Uterus (tissue), 4 donors: ENCODE results near the gene LY6G6F. TPM values are rescaled to one million over a fixed set of nuclear protein-coding genes. Genes with fewer than 3 reads are reported as not detected.
A peak's percentile ranks its signal among the peaks of the same experiment; 100 is the strongest.

ENCODE experiments used
- DNase-seq, 2 donors: peaks; one replicate each; pipeline ENCODE4 v3.0.0-alpha.2; 2019 to 2020
- H3K27ac ChIP-seq, 2 donors: fragments of 200-600 bp; sonication (generic); 1 replicate in 1 of 2; 2 replicates in 1 of 2; pipeline ENCODE4 v1.5.1; 2016 to 2018
- H3K27me3 ChIP-seq, 2 donors: fragments of 200-600 bp; sonication (generic); one replicate each; pipeline ENCODE4 v1.5.1; 2018 to 2019; ENCODE audit warnings: control low read depth in 1 of 2
- H3K36me3 ChIP-seq, 2 donors: fragments of 200-600 bp; sonication (generic); one replicate each; pipeline ENCODE4 v1.5.1; 2019; ENCODE audit warnings: control low read depth in 1 of 2
- H3K4me1 ChIP-seq, 2 donors: fragments of 200-600 bp; sonication (generic); one replicate each; pipeline ENCODE4 v1.5.1; 2018 to 2019; ENCODE audit warnings: control low read depth in 1 of 2
- H3K4me3 ChIP-seq, 2 donors: fragments of 200-600 bp; sonication (generic); 1 replicate in 1 of 2; 2 replicates in 1 of 2; pipeline ENCODE4 v1.5.1; 2018 to 2019; ENCODE audit warnings: mild to moderate bottlenecking in 1 of 2
- H3K9me3 ChIP-seq, 2 donors: fragments of 200-600 bp; sonication (generic); one replicate each; pipeline ENCODE4 v1.5.1; 2019; ENCODE audit warnings: control low read depth in 1 of 2
- POLR2A ChIP-seq, 2 donors: fragments of 450-650 bp; IDR thresholded peaks; one replicate each; pipeline ENCODE4 v1.6.1; 2016; ENCODE audit warnings: antibody characterized with exemption in 2 of 2, mild to moderate bottlenecking in 1 of 2, moderate library complexity in 1 of 2
- intact Hi-C: fragments of 100-400 bp; cut with DNase I; formaldehyde crosslinking; loops from one replicate; pipeline ENCODE4 v1.15.1; 2023; ENCODE audit warnings: low total_unique reads
- total RNA-seq, 4 donors: library from RNA; depleted of rRNA in 3 of 4; stranded (reverse); fragments of >200 nt in 3 of 4; gene quantifications; one replicate each; pipeline versions ENCODE4 v1.1.0 to v1.2.4, GENCODE V29; 2014 to 2023
- TF ChIP-seq, protein P1 (sequence below), 4 experiments: fragments of 200-600 bp in 2 of 4; fragments of 450-650 bp in 2 of 4; sonication (generic) in 2 of 4; IDR thresholded peaks; one replicate each; pipeline ENCODE4 v1.5.1; 2016 to 2019; ENCODE audit warnings: antibody characterized with exemption in 4 of 4, mild to moderate bottlenecking in 2 of 4, moderate library complexity in 1 of 4
- donor health status: DM: yes; HTN: yes; CAD: no.

Gene LY6G6F
- total RNA-seq, 4 donors from 2014 or later, result not detected

DNA sequence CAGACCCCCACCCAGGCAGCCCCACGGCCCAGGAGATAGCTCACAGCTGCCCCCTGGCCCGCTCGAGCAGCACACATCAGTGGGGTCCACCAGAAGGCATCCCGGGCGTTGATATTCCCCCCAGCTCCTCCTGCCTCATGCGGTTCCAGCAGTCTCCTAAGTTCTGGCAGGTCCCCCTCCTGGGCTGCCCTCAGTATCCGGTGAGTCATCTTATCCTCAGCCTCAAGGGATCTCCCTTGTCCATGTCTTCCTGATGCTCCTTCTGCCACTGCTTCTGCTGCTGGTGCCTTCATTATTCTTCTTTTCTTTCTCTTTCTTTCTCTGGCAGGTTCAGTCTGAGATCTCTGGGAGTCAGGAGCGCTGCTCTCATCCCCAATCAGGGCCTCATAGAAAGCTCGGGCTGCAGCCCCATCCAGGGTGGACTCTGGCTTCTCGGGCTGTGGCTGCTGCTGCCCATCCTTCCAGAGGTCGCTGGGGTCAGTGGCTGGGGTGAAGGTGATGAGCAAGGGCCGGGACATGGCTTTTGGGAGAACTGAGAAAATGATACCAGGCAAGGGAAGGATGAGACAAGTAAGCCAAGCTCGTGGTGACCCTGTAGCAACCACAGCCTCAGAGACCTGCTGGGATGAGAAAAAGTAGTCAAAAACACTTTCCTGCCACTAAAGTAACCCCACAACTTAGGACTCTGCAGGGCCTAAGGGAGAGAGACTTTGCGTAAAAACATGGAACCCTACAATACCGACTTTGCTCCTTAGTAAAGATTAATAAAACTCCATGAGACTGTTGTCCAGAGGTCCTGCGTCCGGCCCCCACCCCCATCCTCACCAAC lies 42.5 kb upstream of the LY6G6F start:
- H3K4me1 ChIP-seq, result peaks cover 8 to 19% of the 10 kb centered on the region in 2 donors
- DNase-seq, result peak; percentile 58 to 64
- H3K4me3 ChIP-seq, result peak overlapping the region; percentile 91 to 93
- H3K36me3 ChIP-seq, result no peaks in the 10 kb centered on the region
- peak overlapping the region; percentile 91 to 97 for H3K27ac ChIP-seq
- intact Hi-C loops, result no loop called here
- no peaks in the 10 kb centered on the region for H3K27me3 ChIP-seq
- no peak for TF ChIP-seq POLR2A (IDR thresholded peaks at IDR 0.05)
- TF ChIP-seq, protein P1, sequence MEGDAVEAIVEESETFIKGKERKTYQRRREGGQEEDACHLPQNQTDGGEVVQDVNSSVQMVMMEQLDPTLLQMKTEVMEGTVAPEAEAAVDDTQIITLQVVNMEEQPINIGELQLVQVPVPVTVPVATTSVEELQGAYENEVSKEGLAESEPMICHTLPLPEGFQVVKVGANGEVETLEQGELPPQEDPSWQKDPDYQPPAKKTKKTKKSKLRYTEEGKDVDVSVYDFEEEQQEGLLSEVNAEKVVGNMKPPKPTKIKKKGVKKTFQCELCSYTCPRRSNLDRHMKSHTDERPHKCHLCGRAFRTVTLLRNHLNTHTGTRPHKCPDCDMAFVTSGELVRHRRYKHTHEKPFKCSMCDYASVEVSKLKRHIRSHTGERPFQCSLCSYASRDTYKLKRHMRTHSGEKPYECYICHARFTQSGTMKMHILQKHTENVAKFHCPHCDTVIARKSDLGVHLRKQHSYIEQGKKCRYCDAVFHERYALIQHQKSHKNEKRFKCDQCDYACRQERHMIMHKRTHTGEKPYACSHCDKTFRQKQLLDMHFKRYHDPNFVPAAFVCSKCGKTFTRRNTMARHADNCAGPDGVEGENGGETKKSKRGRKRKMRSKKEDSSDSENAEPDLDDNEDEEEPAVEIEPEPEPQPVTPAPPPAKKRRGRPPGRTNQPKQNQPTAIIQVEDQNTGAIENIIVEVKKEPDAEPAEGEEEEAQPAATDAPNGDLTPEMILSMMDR (IDR thresholded peaks at IDR 0.05), result no peak
- H3K9me3 ChIP-seq, result no peaks in the 10 kb centered on the region

DNA sequence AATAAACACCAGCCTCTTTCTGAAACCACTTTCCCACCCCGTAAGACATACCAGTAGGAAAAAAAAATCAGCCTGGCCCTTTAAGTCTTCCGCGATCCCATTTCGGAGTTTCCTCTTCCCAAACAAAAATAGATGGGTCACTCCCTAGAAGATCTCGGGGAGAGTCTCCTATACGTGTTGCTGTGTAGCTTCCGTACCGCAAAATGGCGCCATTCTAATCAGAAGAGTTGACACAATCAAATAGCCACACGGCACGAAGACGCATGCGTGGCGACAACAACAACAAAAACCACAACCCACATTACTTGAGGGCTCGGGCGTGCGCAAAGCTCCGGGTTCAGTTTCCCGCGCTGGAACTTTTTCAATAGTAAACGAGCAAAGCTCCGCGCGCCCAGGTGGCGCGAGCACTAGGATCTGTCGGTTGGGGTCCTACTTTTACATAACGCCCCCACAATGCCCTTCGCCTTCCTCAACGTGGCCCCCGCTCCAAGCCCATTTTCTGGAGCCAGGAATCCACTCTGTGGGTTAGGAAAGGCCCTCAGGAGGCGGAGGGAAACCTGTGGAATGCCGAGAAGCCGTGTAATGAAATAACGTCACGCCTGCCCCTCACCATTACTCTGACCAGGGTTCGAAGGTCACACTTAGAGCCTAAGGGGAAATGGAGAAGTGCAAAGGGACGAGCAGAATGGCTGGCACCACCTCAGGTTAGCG lies 41.7 kb upstream of the LY6G6F start, which contains the start of gene GPANK1:
Gene GPANK1 (minus strand): TSS at position 208 of the 711 bp plus-strand sequence. CDS start 519 bp downstream, outside the sequence.
- no peaks in the 10 kb centered on the region for H3K36me3 ChIP-seq

DNA sequence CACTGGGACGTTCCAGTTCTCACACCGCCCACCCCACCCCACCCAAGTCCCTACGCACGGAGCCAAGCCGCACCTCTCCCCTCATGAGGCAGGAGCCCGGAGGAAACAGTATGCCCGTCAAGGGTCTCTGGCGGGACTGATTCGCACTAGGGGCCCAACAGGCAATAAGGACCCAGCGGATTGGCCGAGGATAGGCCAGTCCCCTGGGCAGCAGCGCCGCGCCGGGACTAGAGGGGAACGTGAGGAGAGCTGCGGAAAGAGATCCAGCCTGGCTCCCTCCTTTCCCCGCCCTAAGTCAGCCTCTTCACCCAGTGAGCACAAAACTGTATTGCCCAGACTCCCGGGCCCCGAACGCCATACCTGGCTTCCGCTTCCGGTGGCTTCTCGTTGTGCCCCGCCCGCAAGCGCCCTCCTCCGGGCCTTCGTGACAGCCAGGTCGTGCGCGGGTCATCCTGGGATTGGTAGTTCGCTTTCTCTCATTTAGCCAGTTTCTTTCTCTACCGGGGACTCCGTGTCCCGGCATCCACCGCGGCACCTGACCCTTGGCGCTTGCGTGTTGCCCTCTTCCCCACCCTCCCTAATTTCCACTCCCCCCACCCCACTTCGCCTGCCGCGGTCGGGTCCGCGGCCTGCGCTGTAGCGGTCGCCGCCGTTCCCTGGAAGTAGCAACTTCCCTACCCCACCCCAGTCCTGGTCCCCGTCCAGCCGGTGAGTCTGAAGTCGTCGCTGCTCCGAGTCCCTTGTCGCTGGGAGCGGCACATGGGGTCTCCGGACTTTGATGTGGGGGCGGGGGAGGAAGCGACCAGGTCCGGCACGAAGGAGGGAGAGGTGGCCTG lies 40.9 kb upstream of the LY6G6F start, which contains the start of gene CSNK2B:
Gene CSNK2B (plus strand): TSS at position 580 of the 836 bp plus-strand sequence. CDS start 752 bp downstream, outside the sequence.
- peak; percentile 98 for DNase-seq
- intact Hi-C loops, result no loop called here
- Histone ChIP-seq H3K27me3 (no peaks in the 10 kb centered on the region), H3K27ac (peak within 1 kb of the TSS; percentile 91 to 97), H3K36me3 (no peaks in the 10 kb centered on the region), H3K4me3 (peak within 1 kb of the TSS; percentile 91 to 93), H3K4me1 (peaks cover 8 to 16% of the 10 kb centered on the region in 2 donors), H3K9me3 (no peaks in the 10 kb centered on the region)
- TF ChIP-seq, protein P1 (IDR thresholded peaks at IDR 0.05), result peak in 3 of 4 experiments; percentile 20 to 28 (median 21)
- peak; percentile 79 to 80 for TF ChIP-seq POLR2A (IDR thresholded peaks at IDR 0.05)

More for the DNA sequence above, 41.7 kb upstream of the LY6G6F start, which contains the start of gene GPANK1:
- DNase-seq, result peak; percentile 88 to 93
- peak within 1 kb of the TSS; percentile 91 to 97 for H3K27ac ChIP-seq
- H3K27me3 ChIP-seq, result no peaks in the 10 kb centered on the region
- peaks cover 8 to 16% of the 10 kb centered on the region in 2 donors for H3K4me1 ChIP-seq
- intact Hi-C loops, result no loop called here
- TF ChIP-seq POLR2A (IDR thresholded peaks at IDR 0.05), result peak; percentile 35 to 80
- TF ChIP-seq, protein P1 (IDR thresholded peaks at IDR 0.05), result no peak
- no peaks in the 10 kb centered on the region for H3K9me3 ChIP-seq
- H3K4me3 ChIP-seq, result peak within 1 kb of the TSS; percentile 91 to 93

DNA sequence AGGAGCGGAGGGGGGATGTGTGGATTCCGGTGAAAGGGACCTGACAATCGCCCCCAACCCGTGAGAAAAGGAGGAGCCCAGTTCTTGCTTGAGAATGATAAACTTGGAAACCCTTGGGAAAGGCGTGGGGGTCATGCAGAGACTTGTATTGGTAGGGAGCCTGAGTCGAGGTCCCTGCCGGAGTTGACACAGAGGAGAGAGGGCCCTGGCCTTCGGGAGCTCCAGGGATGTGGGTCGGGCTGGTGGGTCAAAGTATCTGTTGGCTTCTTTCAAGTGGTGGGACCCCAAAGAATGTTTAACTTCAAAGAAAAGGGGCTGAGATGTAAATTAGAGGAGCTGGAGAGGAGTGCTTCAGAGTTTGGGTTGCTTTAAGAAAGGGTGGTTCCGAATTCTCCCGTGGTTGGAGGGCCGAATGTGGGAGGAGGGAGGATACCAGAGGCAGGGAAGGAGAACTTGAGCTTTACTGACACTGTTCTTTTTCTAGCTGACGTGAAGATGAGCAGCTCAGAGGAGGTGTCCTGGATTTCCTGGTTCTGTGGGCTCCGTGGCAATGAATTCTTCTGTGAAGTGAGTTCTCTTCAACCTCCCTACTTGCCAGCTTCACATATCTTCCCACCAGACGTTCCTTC lies 40.2 kb upstream of the LY6G6F start:
- Histone ChIP-seq H3K36me3 (no peaks in the 10 kb centered on the region), H3K4me3 (peak overlapping the region; percentile 91 to 93), H3K27ac (peak overlapping the region; percentile 91 to 97), H3K4me1 (peaks cover 8 to 16% of the 10 kb centered on the region in 2 donors), H3K27me3 (no peaks in the 10 kb centered on the region), H3K9me3 (no peaks in the 10 kb centered on the region)
- intact Hi-C loops, result no loop called here
- no peak for TF ChIP-seq POLR2A (IDR thresholded peaks at IDR 0.05)
- TF ChIP-seq, protein P1 (IDR thresholded peaks at IDR 0.05), result no peak
- no peak for DNase-seq
